GM10266 (cell line): Measurements from ENCODE around the gene MAPK12.

ENCODE experiments used
- DNase-seq: peaks from one replicate; pipeline ENCODE4 v3.0.0; 2012; ENCODE audit errors: extremely low spot score
- CTCF ChIP-seq: IDR thresholded peaks from 2 replicates; pipeline ENCODE4 v1.5.1; 2012; ENCODE audit warnings: mild to moderate bottlenecking, low read depth; ENCODE audit not compliant: control insufficient read depth, insufficient read depth; ENCODE audit errors: missing control alignments

MAPK12 gene

GRCh38 chr22:50258361-50259292 is 2.9 kb downstream of the MAPK12 start:
- TF ChIP-seq CTCF = no peak

GRCh38 chr22:50257451-50258360 is 3.8 kb downstream of the MAPK12 start:
- no peak for TF ChIP-seq CTCF

More at GRCh38 chr22:50258361-50259292, 2.9 kb downstream of the MAPK12 start:
- DNase-seq = no peak

DNA sequence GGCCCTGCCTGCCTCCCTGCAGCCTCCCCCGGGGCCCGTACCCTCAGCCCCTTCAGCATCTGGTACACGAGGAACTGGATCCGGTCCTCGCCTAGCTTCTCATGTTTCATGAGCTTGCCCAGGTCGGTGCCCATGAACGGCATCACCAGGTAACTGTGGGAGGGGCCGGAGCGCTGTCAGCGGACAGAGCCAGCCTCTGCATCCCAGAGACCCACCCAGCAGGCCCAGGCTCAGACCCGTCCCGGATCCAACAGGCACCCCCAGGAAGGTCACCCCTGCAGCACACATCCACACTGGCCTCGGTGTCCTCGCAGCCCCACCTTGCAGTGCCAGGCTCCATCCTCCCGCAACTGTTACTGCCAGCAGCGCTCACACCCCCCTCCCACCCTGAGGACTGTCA is 4.4 kb downstream of the MAPK12 start:
- no peak for DNase-seq
- TF ChIP-seq CTCF = no peak

More at GRCh38 chr22:50257451-50258360, 3.8 kb downstream of the MAPK12 start:
- DNase-seq = no peak

DNA sequence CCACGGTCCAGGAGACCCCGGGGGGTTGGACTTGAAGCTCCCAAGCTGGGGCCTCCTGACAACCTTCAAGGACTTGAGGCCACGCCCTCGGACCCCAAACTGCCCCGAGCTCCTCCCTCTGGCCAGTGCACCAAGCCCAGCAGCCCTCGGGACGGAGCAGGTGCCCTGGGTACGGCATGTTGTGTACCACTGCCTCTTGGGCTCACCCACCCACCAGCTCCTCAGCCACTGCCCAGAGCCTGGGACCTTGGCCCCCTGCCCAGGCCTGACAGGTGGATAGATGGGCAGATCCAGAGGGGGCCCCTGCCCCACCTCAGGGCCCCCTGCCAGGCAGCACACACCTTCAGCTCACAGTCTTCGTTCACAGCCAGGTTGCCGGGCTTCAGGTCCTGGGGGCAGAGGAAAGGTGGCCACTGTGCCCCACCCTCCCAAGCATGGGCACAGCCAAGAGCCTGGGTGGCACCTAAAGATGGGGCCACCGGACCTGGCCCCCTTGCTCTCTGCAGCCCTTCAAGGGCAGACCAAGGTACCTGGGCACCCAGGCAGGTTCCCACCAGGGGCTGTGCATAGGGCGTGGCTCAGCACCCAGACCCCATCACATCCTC is 5.1 kb downstream of the MAPK12 start:
- no peak for DNase-seq
- no peak for TF ChIP-seq CTCF

- no peak for DNase-seq
- no peak for TF ChIP-seq CTCF
Observed at GRCh38 chr22:50255607-50256006, 5.9 kb downstream of the MAPK12 start.

DNA sequence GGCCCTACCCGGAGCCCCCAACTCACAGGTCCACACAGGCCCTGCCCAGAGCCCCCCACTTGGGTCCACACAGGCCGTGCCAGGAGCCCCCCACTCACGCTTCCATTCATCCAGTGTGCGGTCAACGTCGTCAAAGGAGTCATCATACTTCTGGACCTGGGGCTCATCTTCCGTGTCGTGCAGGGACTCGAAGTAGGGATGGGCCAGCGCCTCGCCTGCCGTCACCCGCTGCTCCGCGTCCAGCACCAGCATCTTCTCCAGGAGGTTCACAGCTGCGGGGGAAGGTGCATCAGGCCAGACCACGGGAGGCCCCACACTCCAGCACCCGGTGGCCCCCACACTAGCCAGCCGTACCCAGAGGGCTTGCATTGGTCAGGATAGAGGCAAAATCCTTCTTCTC is 6.4 kb downstream of the MAPK12 start:
- no peak for DNase-seq
- TF ChIP-seq CTCF = no peak
